ENCODE measurements around the gene UVRAG. TPM values are rescaled to one million over a fixed set of nuclear protein-coding genes. Genes with fewer than 3 reads are reported as not detected.

Gene UVRAG
- total and polyA plus RNA-seq, 2 of the 13 experiments (the other 11 are each of a cell fraction or from before 2014, with no cell fraction given) = 9.7 to 17.3 TPM

DNA sequence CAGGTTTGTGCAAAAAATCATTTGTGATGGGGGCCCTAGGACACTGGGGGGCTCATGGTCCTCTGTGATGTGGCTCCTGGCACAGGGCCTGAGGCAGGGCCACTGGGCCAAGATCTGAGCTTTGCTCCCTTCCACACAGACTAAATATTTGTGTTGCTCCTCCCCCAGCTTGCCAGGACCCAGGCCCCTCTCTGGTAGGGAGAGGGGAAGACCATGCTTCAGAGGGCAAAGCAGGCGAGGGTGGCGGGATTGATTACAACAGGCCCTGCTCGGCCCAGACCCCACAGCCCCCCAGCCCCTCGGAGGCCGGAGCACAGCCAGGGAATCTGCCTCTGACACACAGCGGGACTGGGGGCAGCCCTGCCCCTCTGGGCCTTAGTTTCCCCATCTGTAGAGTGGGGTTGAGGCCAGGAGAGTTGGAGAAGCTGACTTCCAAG, 362.3 kb downstream of the UVRAG start (continued):
- no peak for TF ChIP-seq ATF7 (IDR thresholded peaks at IDR 0.05)
- TF ChIP-seq ATF7 (CRISPR knock-in tag; IDR thresholded peaks at IDR 0.05) = no peak
- no peak for TF ChIP-seq HCFC1 (IDR thresholded peaks at IDR 0.05; ENCODE audit: low read depth, low read length)
- TF ChIP-seq ZNF777 (CRISPR knock-in tag; IDR thresholded peaks at IDR 0.05) = no peak
- no peak for TF ChIP-seq FOXK1 (CRISPR knock-in tag; IDR thresholded peaks at IDR 0.05; ENCODE audit: borderline replicate concordance, low read depth)
- TF ChIP-seq ZBTB3 (CRISPR knock-in tag; IDR thresholded peaks at IDR 0.05; ENCODE audit: borderline replicate concordance, low read depth) = no peak
- no peak for TF ChIP-seq STAT5B (CRISPR knock-in tag; IDR thresholded peaks at IDR 0.05)
- no peak for TF ChIP-seq ZNF775 (CRISPR knock-in tag; IDR thresholded peaks at IDR 0.05; ENCODE audit: borderline replicate concordance)
- TF ChIP-seq U2AF2 (IDR thresholded peaks at IDR 0.05; ENCODE audit: low read depth, low read length) = no peak
- TF ChIP-seq ZNF841 (CRISPR knock-in tag; IDR thresholded peaks at IDR 0.05; ENCODE audit: borderline replicate concordance) = no peak
- TF ChIP-seq BHLHE40 (IDR thresholded peaks at IDR 0.05; ENCODE audit: low read length) = no peak
- TF ChIP-seq ZNF776 (CRISPR knock-in tag; IDR thresholded peaks at IDR 0.05) = no peak
- TF ChIP-seq, protein P1, sequence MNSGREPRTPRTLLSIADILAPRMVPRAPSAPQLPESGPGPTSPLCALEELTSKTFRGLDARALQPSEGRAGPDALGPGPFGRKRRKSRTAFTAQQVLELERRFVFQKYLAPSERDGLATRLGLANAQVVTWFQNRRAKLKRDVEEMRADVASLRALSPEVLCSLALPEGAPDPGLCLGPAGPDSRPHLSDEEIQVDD (CRISPR knock-in tag; IDR thresholded peaks at IDR 0.05; ENCODE audit: borderline replicate concordance) = no peak
- TF ChIP-seq, protein P2, sequence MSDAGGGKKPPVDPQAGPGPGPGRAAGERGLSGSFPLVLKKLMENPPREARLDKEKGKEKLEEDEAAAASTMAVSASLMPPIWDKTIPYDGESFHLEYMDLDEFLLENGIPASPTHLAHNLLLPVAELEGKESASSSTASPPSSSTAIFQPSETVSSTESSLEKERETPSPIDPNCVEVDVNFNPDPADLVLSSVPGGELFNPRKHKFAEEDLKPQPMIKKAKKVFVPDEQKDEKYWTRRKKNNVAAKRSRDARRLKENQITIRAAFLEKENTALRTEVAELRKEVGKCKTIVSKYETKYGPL (CRISPR knock-in tag; IDR thresholded peaks at IDR 0.05) = no peak
- no peak for TF ChIP-seq ZKSCAN1 (IDR thresholded peaks at IDR 0.05; ENCODE audit: low read length)
- TF ChIP-seq, protein P3, sequence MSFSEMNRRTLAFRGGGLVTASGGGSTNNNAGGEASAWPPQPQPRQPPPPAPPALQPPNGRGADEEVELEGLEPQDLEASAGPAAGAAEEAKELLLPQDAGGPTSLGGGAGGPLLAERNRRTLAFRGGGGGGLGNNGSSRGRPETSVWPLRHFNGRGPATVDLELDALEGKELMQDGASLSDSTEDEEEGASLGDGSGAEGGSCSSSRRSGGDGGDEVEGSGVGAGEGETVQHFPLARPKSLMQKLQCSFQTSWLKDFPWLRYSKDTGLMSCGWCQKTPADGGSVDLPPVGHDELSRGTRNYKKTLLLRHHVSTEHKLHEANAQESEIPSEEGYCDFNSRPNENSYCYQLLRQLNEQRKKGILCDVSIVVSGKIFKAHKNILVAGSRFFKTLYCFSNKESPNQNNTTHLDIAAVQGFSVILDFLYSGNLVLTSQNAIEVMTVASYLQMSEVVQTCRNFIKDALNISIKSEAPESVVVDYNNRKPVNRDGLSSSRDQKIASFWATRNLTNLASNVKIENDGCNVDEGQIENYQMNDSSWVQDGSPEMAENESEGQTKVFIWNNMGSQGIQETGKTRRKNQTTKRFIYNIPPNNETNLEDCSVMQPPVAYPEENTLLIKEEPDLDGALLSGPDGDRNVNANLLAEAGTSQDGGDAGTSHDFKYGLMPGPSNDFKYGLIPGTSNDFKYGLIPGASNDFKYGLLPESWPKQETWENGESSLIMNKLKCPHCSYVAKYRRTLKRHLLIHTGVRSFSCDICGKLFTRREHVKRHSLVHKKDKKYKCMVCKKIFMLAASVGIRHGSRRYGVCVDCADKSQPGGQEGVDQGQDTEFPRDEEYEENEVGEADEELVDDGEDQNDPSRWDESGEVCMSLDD (CRISPR knock-in tag; IDR thresholded peaks at IDR 0.05; ENCODE audit: borderline replicate concordance) = 0 out of 2 replicates have a peak, but pooled peaks have one; percentile 33
- TF ChIP-seq RNF2 (conservative IDR thresholded peaks at IDR 0.05; ENCODE audit: low read depth) = no peak
- no peak for TF ChIP-seq ZNF530 (CRISPR knock-in tag; IDR thresholded peaks at IDR 0.05; ENCODE audit: low read depth)
- no peak for TF ChIP-seq SETDB1 (CRISPR knock-in tag; IDR thresholded peaks at IDR 0.05; ENCODE audit: borderline replicate concordance)
- TF ChIP-seq, protein P4, sequence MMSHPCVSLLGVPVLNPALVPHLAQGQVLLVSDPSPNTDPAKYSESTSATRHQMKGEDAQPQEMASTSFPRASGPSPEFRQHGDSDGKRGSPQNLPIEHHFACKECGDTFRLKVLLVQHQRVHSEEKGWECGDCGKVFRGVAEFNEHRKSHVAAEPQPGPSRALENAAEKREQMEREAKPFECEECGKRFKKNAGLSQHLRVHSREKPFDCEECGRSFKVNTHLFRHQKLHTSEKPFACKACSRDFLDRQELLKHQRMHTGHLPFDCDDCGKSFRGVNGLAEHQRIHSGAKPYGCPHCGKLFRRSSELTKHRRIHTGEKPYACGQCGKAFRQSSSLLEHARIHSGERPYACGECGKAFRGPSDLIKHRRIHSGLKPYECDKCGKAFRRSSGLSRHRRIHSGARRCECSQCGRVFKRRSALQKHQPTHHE (CRISPR knock-in tag; IDR thresholded peaks at IDR 0.05; ENCODE audit: borderline replicate concordance) = no peak

Measured in HepG2 (cell line).